Right ventricle myocardium superior (tissue), 1 donor: Measurements from ENCODE around the gene CSNK1A1. TPM values are rescaled to one million over a fixed set of nuclear protein-coding genes. Genes with fewer than 3 reads are reported as not detected.
"Not testable (repeated sequence)": the region's sequence is repeated elsewhere in the genome, so short reads cannot be mapped to it uniquely, and the experiment has no call there.

ENCODE experiments used
- ATAC-seq: fragments of 200-7000 bp; cut with Tn5 transposase; one replicate; pipeline ENCODE4 v1.9.1; 2020; ENCODE audit warnings: mild to moderate bottlenecking; ENCODE audit not compliant: poor library complexity
- DNase-seq: peaks from one replicate; pipeline ENCODE4 v3.0.0-alpha.2; 2020
- intact Hi-C: fragments of 100-400 bp; cut with DNase I; formaldehyde crosslinking; loops from one replicate; pipeline ENCODE4 v1.11.2; 2022
- total RNA-seq: library from RNA; stranded (reverse); fragmentation: NEBNext Ultra II Directional; extraction: Animal tissue kit (Norgen Biotek cat#: 25700); gene quantifications from one replicate; pipeline ENCODE4 v1.2.1, GENCODE V29; 2021
- donor health status: DM: no; HTN: yes; CAD: no; lungs with severe emphysema.

Gene CSNK1A1
- total RNA-seq, 1 donor from 2014 or later, result 191 TPM

DNA sequence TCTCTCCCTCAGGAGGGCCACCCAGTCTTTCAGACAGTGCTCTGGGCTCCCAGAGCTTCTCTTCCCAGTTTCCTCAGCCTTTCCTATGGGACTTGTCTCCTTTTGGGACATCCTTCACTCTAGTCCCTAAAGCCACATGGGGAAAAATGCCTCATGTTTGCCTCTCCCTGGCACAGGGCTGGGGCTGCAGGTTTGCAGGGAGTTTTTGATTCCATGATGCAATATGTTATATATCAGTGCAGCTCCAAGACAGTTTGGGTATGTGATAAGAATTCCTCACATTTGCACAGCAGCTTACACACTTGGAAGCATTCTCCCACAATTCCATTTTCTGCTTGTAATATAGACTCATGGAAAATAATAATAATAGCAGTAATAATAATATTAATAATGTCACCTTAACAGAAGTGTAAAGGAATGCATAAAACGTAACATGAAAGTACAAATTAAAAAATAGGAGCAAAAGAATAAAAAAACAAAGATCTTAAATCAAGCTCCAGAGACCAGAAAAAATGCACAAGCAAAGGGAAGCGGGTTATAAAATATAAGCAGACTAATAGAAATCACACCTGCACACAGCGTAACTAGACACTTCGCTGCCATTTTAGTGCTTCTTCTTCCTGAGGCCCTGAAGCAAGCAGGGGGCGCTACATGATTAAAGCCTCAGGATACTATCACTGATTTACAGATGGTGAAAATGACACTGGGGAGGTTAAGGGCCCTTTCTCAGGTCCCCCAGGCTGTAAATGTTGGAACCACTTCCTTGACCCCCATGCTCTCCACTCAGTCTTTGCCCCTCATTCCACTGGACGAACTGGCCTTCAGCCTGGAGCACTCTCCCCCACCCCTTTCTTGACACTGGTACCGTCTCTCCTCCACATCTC lies 102.2 kb downstream of the CSNK1A1 start:
- DNase-seq (no peak), ATAC-seq (no peak)
- intact Hi-C loops, result no loop called here

DNA sequence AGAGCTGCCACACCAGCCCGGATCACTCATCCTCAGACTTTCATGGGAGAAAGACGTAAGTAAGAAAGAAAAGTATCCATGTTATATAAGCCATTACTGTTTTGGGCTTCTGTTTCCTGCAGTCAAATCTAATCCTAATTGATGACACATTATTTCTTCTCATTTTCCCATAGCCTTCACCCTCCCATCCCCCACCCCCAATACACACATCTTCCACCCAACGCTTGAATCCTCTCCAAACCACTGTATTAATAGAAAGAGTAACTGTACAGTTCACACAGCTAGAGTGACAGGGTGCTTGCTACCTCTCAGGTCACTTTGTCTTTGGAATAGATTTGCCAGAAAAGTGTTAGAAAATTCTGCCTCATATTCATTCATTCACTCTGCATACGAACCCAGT lies 102.8 kb downstream of the CSNK1A1 start:
- intact Hi-C loops, result no loop called here
- ATAC-seq, result no peak
- DNase-seq, result no peak

DNA sequence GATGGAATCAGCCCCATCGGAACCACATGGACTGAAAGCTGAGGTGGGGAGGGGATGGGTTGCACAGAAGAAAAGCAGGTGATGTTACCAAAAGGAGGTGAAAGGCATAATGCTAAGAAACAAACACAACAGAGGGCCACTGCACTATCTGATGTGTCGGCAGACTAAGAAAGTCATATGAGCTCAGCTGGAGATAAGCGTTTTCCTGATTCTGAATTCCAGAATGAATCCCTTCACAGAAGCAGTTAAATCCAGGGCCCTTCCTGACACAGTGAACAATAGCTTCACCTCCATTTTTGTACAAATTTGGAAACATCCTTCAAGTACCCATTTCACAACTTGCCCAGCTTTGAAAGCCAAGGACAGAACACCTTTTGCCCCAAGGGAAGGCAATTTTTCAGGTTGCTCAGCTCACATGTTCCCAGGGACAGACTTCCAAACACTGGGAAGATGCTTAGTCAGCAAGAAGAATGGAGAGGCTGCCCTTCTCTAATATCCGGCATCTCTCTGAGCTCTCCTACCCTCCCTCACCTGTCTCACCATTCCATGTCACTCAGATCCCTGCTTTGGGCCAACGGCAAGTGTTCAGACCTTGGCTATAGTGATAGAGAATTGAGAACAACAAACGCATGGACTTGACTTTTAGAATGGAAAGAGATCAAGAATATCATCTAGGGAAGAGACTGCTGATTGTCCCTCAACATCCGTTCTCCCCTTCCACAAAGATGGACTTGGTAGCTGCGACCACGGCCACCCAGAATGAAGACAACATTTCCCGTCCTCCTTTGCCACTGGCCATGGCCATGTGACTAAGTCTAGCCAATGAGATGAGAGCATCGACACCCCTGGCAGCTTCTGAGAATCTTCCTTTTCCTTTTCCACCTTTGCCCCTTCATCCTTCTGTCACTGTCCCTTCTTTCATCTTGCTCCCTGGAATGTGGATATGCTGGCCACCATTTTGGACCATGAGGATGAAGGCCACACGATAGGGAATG lies 103.6 kb downstream of the CSNK1A1 start:
- DNase-seq (no peak), ATAC-seq (no peak)
- intact Hi-C loops, result no loop called here

DNA sequence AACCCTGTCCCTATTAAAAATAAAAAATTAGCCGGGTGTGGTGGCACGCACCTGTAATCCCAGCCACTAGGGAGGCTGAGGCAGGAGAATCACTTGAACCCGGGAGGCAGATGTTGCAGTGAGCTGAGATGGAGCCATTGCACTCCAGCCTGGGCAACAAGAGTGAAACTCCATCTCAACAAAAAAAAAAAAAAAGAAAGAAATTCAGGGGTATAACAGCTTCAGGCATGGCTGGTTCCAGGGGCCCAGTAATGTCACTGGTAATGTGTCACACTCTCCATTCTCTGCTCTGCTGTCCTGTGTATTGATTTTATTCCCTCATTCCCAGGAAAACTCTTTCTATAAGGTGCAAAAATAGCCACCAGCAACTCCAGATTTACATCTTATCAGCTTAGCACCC lies 104.4 kb downstream of the CSNK1A1 start:
- intact Hi-C loops, ATAC-seq, DNase-seq: not testable (repeated sequence)

DNA sequence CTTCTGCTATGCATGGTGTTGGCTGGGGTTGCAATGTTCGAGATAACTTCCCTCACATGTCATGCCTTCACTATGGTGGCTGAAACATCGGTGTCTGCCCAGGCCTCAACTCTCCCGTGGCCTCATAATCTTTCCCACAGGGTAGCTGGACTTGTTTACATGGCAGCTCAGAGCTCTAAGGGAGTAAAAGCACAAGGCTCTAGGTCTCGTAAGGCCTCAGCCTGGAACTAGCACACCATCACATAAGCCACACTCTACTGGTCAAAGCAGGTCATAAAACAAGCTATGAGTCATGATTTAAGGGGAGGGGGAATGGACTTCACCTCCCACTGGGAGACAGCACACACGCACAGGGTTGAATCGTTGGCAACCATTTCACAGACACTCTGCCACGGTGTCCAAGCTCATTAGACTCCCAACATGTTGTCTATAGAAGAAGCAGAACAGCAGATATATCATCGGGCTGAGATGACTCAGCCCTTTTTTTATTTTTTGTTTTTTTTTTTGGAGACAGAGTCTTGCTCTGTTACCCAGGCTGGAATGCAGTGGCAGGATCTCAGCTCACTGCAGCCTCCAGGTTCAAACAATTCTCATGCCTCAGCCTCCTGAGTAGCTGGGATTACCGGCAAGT lies 105.4 kb downstream of the CSNK1A1 start:
- no peak for DNase-seq
- intact Hi-C loops, result no loop called here
- peak; percentile 32 for ATAC-seq

DNA sequence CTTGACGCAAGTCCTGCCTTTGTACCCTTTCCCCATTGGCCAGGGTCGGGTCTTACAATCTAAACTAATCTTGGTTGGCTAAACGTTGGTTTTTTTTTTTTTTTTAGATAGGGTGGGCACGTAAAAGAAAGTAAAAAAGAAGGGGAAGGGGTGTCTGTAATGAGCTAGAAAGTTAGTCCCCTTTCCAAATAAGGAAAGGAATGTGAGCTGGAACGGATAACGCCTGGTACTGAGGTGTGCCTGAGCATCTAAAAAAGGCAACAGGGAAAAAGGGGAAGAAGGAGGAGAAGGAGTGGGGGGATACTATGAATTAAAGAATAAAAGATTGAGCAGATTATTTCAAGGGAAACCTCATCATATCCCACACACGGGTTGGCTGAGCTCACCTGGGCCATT lies 105.9 kb downstream of the CSNK1A1 start:
- intact Hi-C loops, result no loop called here
- no peak for ATAC-seq
- DNase-seq, result no peak

DNA sequence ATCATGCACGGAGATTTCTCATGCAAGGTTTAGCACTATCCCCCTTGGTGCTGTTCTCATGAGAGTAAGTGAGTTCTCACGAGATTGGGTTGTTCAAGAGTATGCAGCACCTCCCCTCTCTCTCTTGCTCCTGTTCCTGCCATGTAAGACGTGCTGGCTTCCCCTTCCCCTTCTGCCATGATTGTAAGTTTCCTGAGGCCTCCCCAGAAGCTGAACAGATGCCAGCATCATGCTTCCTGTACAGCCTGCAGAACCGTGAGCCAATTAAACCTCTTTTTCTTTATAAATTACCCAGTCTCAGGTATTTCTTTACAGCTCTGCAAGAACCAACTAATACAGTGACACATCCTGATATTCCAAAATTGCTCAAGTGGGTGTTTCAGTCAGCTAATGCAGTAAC lies 106.8 kb downstream of the CSNK1A1 start:
- DNase-seq, ATAC-seq: not testable (repeated sequence)
- intact Hi-C loops, result loop anchor here (5.0 kb wide), 2 partner anchors 43 to 123 kb away; no protein-coding TSS in a partner anchor

DNA sequence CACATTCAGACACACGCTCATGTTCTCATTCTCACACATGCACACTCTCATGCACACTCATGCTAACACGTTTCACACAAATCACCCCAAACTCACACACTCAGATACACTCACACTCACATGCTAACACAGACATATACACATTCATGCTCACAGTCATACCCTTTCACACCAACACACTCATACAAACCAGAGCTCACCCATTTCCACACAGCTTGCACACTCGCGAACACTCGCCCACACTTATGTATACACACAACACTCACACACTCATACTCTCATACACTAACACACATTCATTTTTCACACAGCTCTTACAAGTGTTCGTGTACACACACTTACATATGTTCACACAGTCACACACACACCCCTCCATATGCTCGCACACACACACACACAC lies 108.0 kb downstream of the CSNK1A1 start:
- intact Hi-C loops, result loop anchor here (2.0 to 5.0 kb wide), 3 partner anchors 44 to 124 kb away; partner anchors contain the start of gene CSNK1A1

DNA sequence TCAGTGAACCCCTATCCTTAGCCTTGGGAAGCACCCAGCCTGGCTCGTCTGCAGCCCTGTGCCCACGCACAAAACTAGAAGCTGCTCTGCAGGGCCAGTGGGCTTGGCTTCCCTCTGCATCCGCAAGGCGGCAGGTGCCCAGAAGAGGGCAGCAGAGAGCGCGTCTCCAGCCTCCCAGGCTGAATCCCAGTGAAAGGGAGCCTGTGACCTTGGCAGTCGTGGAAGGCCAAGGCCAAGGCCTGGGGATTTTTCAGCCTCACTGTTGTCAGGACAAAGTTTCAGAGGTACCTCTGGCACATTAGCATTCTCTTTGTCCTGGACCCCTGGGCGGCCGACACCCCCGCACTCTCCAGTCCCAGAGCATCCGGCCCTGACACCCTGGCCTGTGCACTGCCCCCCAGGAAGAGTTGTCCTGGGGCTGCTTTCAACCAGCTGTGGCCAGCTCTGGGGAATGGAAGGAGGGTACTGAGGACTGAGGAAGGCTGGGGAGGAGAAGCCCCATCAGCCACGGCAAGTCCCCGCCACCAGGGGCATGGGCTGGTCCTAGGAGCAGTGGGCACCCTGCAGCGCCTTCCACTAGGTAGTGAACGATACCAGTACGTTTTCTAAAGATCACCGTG lies 108.6 kb downstream of the CSNK1A1 start:
- intact Hi-C loops, result loop anchor here (2.0 to 5.0 kb wide), 3 partner anchors 45 to 125 kb away; partner anchors contain the start of gene CSNK1A1
- DNase-seq (peak; percentile 91), ATAC-seq (peak; percentile 91)

More for the DNA sequence above, 108.0 kb downstream of the CSNK1A1 start:
- no peak for DNase-seq
- ATAC-seq, result no peak

Other genes with a start within 250 kb of the CSNK1A1 start
- 9.0 TPM for gene GRPEL2, start 205.9 kb downstream of the CSNK1A1 start, total RNA-seq
- 2.0 TPM for gene PCYOX1L, start 193.4 kb downstream of the CSNK1A1 start, total RNA-seq
- not detected for gene IL17B, start 172.1 kb downstream of the CSNK1A1 start, total RNA-seq
- 32.9 TPM for gene ARHGEF37, start 30.1 kb upstream of the CSNK1A1 start, total RNA-seq
- 27.9 TPM for gene PPARGC1B, start 178.9 kb upstream of the CSNK1A1 start, total RNA-seq